SU-DHL-6 (cell line): Measurements from ENCODE around the gene SPRYD4.

Experiments
- CTCF ChIP-seq: fragments of 200-600 bp; sonication (generic); IDR thresholded peaks from one replicate; pipeline ENCODE4 v1.5.1; 2017; ENCODE audit warnings: antibody characterized with exemption, mild to moderate bottlenecking, low read length, moderate library complexity; ENCODE audit not compliant: insufficient read depth, poor library complexity, severe bottlenecking
- EZH2phosphoT487 ChIP-seq: fragments of 200-600 bp; sonication (generic), shearing (Covaris generic); conservative IDR thresholded peaks from 2 replicates; pipeline ENCODE4 v1.6.1; 2018; ENCODE audit warnings: mild to moderate bottlenecking, antibody characterized with exemption, low read length, moderate library complexity, mixed read lengths

GRCh38 chr12:56476143-56476542 lies 7.8 kb downstream of the SPRYD4 start:
- TF ChIP-seq CTCF, result no peak
- TF ChIP-seq EZH2phosphoT487, result no peak
